Rectal smooth muscle tissue (tissue), 1 donor: ENCODE results near the gene CNTN4.

Source experiments
- H3K27ac ChIP-seq: one replicate; pipeline ENCODE4 v1.7.0; 2013; ENCODE audit warnings: low read depth, low read length, inconsistent platforms
- H3K27me3 ChIP-seq: one replicate; pipeline ENCODE4 v1.7.0; 2013; ENCODE audit warnings: low read length; ENCODE audit not compliant: control insufficient read depth, insufficient read depth
- H3K36me3 ChIP-seq: one replicate; pipeline ENCODE4 v1.7.0; 2013; ENCODE audit warnings: low read length; ENCODE audit not compliant: control insufficient read depth, insufficient read depth
- H3K4me1 ChIP-seq: one replicate; pipeline ENCODE4 v1.7.0; 2013; ENCODE audit warnings: low read length; ENCODE audit not compliant: control insufficient read depth, insufficient read depth
- H3K4me3 ChIP-seq: one replicate; pipeline ENCODE4 v1.7.0; 2013; ENCODE audit warnings: low read length
- H3K9ac ChIP-seq: one replicate; pipeline ENCODE4 v1.7.0; 2013; ENCODE audit warnings: low read length

The CNTN4 gene

DNA sequence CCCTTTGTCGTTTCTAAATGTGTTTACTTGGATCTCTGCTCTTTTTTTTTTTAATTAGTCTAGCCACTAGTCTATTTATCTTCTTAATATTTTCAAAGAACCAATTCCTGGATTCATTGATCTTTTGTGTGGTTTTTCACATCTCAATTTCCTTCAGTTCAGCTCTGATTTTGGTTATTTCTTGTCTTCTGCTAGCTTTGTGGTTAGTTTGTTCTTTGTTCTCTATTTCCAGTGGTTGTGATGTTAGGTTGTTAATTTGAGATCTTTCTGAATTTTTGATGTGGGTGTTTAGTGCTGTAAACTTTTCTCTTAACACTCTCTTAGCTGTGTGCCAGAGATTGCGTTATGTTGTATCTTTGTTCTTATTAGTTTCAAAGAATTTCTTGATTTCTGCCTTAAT lies 446.1 kb downstream of the CNTN4 start:
- Histone ChIP-seq H3K27ac (no peak overlapping the region), H3K36me3 (no peaks in the 10 kb centered on the region), H3K4me3 (no peak overlapping the region), H3K27me3 (no peaks in the 10 kb centered on the region), H3K9ac (no peak overlapping the region), H3K4me1 (no peaks in the 10 kb centered on the region)

DNA sequence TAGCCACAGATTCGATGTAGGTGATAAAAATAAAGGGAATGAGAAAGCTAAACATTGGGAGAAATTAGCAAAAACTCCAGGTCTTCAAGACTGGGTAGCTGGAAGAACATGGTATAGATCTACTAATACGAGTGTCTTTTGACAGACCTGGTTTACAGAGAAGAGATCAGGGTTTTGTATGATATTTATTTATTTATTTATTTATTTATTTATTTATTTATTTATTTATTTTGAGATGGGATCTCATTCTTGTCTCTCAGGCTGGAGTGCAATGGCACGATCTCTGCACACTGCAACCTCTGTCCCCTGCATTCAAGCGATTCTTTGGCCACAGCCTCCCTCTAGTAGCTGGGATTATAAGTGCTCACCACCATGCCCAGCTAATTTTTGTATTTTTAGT lies 448.4 kb downstream of the CNTN4 start:
- H3K9ac ChIP-seq: no peak overlapping the region
- no peaks in the 10 kb centered on the region for H3K4me1 ChIP-seq
- no peaks in the 10 kb centered on the region for H3K36me3 ChIP-seq
- H3K27me3 ChIP-seq: no peaks in the 10 kb centered on the region
- H3K27ac ChIP-seq: no peak overlapping the region
- H3K4me3 ChIP-seq: no peak overlapping the region

DNA sequence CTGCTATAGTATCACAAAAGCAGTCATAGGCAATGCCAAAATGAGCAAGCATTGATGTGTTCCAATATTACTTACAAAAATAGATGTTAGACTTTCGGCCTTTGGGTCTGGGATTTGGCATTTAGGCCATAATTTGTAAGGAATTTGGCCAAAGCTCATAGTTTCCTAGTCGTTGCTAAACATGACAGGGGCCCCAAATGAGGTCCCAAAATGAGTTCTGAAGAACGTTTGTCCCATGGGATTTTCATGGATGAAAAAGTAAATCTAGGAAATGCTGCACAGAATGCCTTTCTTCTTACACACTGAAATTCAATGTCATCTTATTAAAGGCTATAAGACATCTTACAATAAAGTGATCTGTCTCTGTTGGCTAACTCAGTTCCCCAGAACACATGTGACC lies 456.0 kb downstream of the CNTN4 start:
- Histone ChIP-seq H3K36me3 (no peaks in the 10 kb centered on the region), H3K4me3 (no peak overlapping the region), H3K4me1 (no peaks in the 10 kb centered on the region), H3K27me3 (no peaks in the 10 kb centered on the region), H3K9ac (no peak overlapping the region), H3K27ac (no peak overlapping the region)

DNA sequence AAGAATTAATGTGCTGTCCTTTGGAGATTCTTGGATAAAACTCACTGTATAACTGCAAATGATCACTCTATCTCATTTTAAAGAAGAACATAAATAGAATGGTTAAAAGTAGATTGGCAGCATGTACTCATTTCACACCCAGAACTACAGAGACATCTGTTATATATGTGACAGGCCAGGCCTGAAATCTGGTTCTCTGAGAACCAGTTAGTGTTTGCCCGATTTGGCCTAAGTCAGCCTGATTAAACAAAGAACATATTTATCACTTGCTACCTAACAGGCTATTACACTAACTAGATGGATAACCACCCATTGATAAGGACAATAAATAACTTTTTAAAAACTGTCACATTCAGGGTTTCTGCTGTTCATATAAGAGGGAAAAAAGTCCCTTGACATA lies 460.1 kb downstream of the CNTN4 start:
- Histone ChIP-seq H3K4me3 (no peak overlapping the region), H3K27ac (no peak overlapping the region), H3K36me3 (no peaks in the 10 kb centered on the region), H3K27me3 (no peaks in the 10 kb centered on the region), H3K9ac (no peak overlapping the region), H3K4me1 (no peaks in the 10 kb centered on the region)

DNA sequence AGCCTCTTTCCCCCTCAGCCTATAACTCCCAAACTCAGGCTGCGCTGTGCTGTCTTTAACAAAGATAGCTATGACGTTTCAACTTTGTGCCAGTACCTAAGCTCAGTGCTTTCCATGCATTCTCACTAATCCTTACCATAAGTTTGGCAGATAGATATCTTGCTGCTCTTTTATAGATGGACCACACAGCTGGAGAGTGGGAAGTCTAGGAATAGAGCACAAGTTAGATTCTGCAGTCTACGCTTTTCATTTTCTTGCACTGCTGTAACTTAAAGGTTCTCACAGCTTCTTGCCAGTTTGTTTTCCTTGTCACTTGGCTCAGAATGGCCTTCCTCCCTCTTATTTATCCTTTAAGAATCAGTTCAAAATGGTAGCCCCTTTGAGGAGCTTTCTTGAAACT lies 468.8 kb downstream of the CNTN4 start:
- no peak overlapping the region for H3K9ac ChIP-seq
- no peaks in the 10 kb centered on the region for H3K4me1 ChIP-seq
- H3K36me3 ChIP-seq: no peaks in the 10 kb centered on the region
- H3K27ac ChIP-seq: no peak overlapping the region
- no peaks in the 10 kb centered on the region for H3K27me3 ChIP-seq
- no peak overlapping the region for H3K4me3 ChIP-seq

DNA sequence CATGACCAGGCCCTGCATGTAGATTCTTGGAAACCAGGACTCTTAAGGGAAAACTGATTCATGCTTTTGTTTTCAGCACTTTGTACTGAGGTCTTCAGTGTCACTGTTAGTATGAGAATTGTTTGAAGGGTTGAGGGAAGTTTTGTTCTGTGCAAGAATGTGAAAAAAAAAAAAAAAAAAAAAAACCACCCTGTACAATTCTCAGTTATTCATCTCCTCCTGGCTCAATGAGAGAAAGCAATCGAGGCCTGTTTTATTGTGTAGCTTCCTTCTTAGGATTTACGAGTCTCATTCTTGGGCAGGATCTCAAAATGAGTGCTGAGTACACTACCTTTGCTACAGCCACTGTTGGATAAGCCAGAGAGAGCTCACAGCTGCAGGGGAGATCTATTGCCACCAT lies 469.5 kb downstream of the CNTN4 start:
- Histone ChIP-seq H3K27ac (no peak overlapping the region), H3K9ac (no peak overlapping the region)

DNA sequence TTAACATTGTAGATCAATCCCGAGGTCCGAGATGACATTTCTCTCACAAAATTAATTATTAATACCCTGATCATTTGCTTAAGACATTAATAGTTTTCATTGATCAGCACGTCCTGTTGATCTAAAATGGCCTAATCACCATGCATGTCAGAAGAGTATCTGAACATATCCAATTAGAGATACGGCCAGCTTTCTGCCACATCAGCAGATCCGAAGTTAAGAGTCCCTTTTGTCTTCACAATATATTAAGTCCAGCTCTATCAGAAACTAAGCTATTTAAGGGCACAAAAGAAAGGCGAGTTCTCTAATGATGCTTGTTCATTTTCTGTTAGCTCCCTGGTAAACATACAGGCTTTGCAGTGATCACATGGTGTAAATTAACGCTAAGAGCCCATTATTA lies 470.3 kb downstream of the CNTN4 start:
- no peaks in the 10 kb centered on the region for H3K27me3 ChIP-seq
- no peak overlapping the region for H3K9ac ChIP-seq
- no peak overlapping the region for H3K4me3 ChIP-seq
- no peaks in the 10 kb centered on the region for H3K4me1 ChIP-seq
- no peak overlapping the region for H3K27ac ChIP-seq
- H3K36me3 ChIP-seq: no peaks in the 10 kb centered on the region

More for the DNA sequence above, 469.5 kb downstream of the CNTN4 start:
- H3K27me3 ChIP-seq: no peaks in the 10 kb centered on the region
- no peaks in the 10 kb centered on the region for H3K36me3 ChIP-seq
- H3K4me3 ChIP-seq: no peak overlapping the region
- no peaks in the 10 kb centered on the region for H3K4me1 ChIP-seq

DNA sequence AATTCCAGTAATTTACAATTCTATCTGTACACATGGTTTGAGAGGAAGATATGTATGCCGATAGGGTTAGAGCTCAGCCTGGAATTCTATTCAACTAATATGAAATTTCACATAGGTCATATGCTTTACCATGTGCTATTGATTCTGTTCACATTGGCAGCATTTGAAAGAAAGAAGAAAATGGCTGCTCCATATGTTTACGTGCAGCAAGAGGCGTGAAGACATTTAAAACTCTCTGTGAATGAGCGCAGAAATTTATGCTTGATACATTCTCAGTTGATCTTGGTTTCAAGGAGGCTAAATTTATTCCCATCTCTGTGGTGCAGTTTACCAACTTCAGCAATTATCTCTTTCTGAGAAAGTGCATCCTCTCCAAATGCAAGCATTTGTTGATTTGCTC lies 478.9 kb downstream of the CNTN4 start:
- Histone ChIP-seq H3K36me3 (no peaks in the 10 kb centered on the region), H3K27ac (no peak overlapping the region), H3K4me3 (no peak overlapping the region), H3K27me3 (no peaks in the 10 kb centered on the region), H3K9ac (no peak overlapping the region), H3K4me1 (no peaks in the 10 kb centered on the region)

DNA sequence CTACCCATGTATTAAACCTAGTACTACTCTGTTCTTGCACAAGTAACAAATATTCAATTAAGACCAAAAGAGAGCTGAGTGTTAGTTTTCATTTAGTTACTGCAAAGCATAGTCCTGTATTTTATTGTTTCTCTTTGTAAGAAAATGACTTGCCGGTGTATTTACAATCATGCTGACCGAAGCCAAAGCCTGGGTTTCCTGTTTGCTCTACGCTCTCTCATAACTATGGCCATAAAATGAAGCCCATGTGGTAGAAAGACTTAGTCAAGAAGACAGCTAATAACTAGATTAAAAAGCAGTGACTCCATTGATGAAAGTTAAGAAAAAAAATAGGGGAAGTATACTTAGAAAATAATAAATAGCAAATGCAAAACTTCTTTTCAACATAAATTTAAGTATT lies 479.9 kb downstream of the CNTN4 start:
- H3K4me1 ChIP-seq: no peaks in the 10 kb centered on the region
- no peak overlapping the region for H3K4me3 ChIP-seq
- no peak overlapping the region for H3K27ac ChIP-seq
- no peak overlapping the region for H3K9ac ChIP-seq
- no peaks in the 10 kb centered on the region for H3K36me3 ChIP-seq
- no peaks in the 10 kb centered on the region for H3K27me3 ChIP-seq

DNA sequence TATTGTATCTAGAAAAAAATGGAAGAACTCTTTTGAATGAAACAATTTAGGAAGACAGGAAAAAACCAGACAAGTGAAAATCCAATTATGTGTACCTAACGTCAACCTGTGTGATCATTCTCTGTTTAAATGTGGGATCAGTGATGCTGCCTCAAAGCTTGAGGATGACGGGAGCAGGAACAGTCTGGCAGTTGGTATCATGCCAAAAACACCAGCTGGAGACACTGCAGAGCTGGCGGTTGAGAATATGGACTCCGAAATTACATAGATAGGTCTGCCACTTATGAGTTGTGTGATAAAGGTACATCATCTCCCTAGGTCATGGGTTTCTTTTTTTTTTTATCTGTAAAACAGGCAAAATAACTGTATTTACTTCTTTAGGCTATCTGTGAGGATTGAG lies 480.5 kb downstream of the CNTN4 start:
- H3K27me3 ChIP-seq: no peaks in the 10 kb centered on the region
- no peak overlapping the region for H3K27ac ChIP-seq
- no peaks in the 10 kb centered on the region for H3K36me3 ChIP-seq
- H3K9ac ChIP-seq: no peak overlapping the region
- no peaks in the 10 kb centered on the region for H3K4me1 ChIP-seq
- no peak overlapping the region for H3K4me3 ChIP-seq

DNA sequence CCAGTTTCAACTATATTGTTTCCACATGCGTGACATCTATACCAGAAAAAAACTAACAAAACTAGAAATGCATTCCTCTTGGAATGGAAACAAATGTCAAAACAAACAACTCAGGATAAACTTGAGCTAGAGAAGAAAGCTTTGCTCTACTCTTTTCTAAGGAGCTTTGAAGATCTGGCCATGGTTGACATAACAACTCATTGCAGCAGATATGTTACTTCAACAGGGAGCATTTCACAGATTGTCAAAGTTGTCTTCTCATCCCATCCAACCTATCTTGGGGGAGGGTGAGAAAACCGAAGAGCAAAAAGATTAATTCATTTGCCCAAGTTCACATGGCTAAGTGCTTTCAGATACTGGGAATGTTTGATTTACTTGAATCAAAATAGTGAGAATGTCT lies 484.4 kb downstream of the CNTN4 start:
- Histone ChIP-seq H3K36me3 (no peaks in the 10 kb centered on the region), H3K27ac (no peak overlapping the region), H3K27me3 (no peaks in the 10 kb centered on the region), H3K9ac (no peak overlapping the region), H3K4me1 (no peaks in the 10 kb centered on the region), H3K4me3 (no peak overlapping the region)

DNA sequence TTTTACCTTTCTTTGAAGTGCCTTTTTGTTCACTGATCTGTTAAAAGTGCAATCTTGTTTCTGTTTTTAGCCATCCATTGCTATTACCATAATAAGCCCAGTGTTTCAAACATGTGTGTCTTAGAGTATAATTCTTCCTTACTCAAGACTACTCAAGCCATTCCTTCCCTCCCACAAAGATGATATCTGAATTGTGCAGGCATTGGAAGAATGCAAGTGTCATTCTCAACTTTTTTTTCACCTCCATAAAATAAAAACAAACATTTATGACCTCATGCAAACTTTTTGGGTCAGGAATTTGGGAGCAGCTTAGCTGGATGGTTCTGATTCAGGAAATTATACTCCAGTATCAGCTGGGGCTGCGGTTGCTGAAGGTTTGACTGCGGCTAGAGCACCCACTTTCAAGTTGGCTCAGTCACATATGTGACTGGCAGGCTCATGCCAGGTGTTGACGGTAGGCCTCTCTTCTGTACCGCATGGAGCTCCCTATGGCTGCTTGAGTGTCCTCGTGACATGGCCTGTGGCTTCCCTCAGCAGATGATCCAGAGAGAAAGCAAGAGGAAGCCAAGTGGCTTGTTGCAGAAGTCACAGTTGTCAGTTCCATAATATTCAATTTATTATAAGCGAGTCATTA lies 490.8 kb downstream of the CNTN4 start:
- Histone ChIP-seq H3K9ac (no peak overlapping the region), H3K36me3 (no peaks in the 10 kb centered on the region), H3K4me1 (no peaks in the 10 kb centered on the region), H3K27ac (no peak overlapping the region), H3K4me3 (no peak overlapping the region), H3K27me3 (no peaks in the 10 kb centered on the region)

GRCh38 chr3:2595486-2595885 lies 496.8 kb downstream of the CNTN4 start:
- no peaks in the 10 kb centered on the region for H3K36me3 ChIP-seq

More at GRCh38 chr3:2595486-2595885, 496.8 kb downstream of the CNTN4 start:
- H3K4me3 ChIP-seq: no peak overlapping the region
- no peak overlapping the region for H3K9ac ChIP-seq
- H3K27ac ChIP-seq: no peak overlapping the region
- H3K27me3 ChIP-seq: no peaks in the 10 kb centered on the region
- H3K4me1 ChIP-seq: no peaks in the 10 kb centered on the region
